HG02759 (cell line): Measurements from ENCODE around the gene SLC19A2.

ENCODE experiments used
- ATAC-seq: cut with Tn5 transposase; IDR thresholded peaks from one replicate; pipeline ENCODE4 v1.9.1; 2021; ENCODE audit warnings: mild to moderate bottlenecking, moderate library complexity; ENCODE audit not compliant: unreplicated experiment

The SLC19A2 gene

GRCh38 chr1:169414952-169415351 is 70.8 kb downstream of the SLC19A2 start:
- no peak for ATAC-seq
